Mesenchymal stem cell (in vitro differentiated cells and primary cell): ENCODE measurements around the gene SKA1.
"Not testable (repeated sequence)": the region's sequence is repeated elsewhere in the genome, so short reads cannot be mapped to it uniquely, and the experiment has no call there.

Experiments
- DNase-seq: peaks from one replicate; pipeline ENCODE4 v3.0.0-alpha.2; 2013
- H2AFZ ChIP-seq: one replicate; pipeline ENCODE4 v1.6.1; 2013; ENCODE audit warnings: low read depth, mild to moderate bottlenecking, control low read depth, inconsistent platforms, low read length, moderate library complexity
- H2AK5ac ChIP-seq: 2 replicates; pipeline ENCODE4 v1.6.1; 2013; ENCODE audit warnings: low read length, moderate library complexity, mild to moderate bottlenecking, inconsistent platforms; ENCODE audit not compliant: severe bottlenecking
- H2BK120ac ChIP-seq: one replicate; pipeline ENCODE4 v1.6.1; 2013; ENCODE audit warnings: low read depth, mild to moderate bottlenecking, inconsistent platforms, low read length, moderate library complexity
- H2BK12ac ChIP-seq, 2 experiments: one replicate each; pipeline ENCODE4 v1.6.1; 2013; ENCODE audit warnings: inconsistent platforms in 2 of 2, low read length in 2 of 2, mild to moderate bottlenecking in 2 of 2, moderate library complexity in 2 of 2, control low read depth in 1 of 2
- H2BK15ac ChIP-seq: one replicate; pipeline ENCODE4 v1.6.1; 2013; ENCODE audit warnings: mild to moderate bottlenecking, low read depth, inconsistent platforms; ENCODE audit not compliant: poor library complexity, severe bottlenecking
- H2BK5ac ChIP-seq: 2 replicates; pipeline ENCODE4 v1.6.1; 2013; ENCODE audit warnings: low read depth, mild to moderate bottlenecking, low read length, control low read depth, inconsistent platforms; ENCODE audit not compliant: poor library complexity, severe bottlenecking
- H3K14ac ChIP-seq, 2 experiments: one replicate each; pipeline ENCODE4 v1.6.1; 2013; ENCODE audit warnings: inconsistent platforms in 2 of 2, low read length in 2 of 2, control low read depth in 1 of 2, mild to moderate bottlenecking in 1 of 2, moderate library complexity in 1 of 2
- H3K18ac ChIP-seq, 2 experiments: one replicate each; pipeline ENCODE4 v1.6.1; 2013; ENCODE audit warnings: inconsistent platforms in 2 of 2, low read length in 2 of 2, control low read depth in 1 of 2, low read depth in 1 of 2, mild to moderate bottlenecking in 1 of 2
- H3K23ac ChIP-seq, 2 experiments: one replicate each; pipeline ENCODE4 v1.6.1; 2013; ENCODE audit warnings: inconsistent platforms in 2 of 2, low read length in 2 of 2, mild to moderate bottlenecking in 2 of 2, moderate library complexity in 2 of 2, control low read depth in 1 of 2
- H3K27ac ChIP-seq: 2 replicates; pipeline ENCODE4 v1.5.1; 2013; ENCODE audit warnings: mild to moderate bottlenecking, moderate library complexity, low read length, control low read depth, inconsistent platforms; ENCODE audit not compliant: poor library complexity, severe bottlenecking
- H3K27me3 ChIP-seq, 2 experiments: 2 replicates each; pipeline versions ENCODE4 v1.6.1 to v1.7.0; 2013; ENCODE audit warnings: low read length in 2 of 2, mild to moderate bottlenecking in 2 of 2, moderate library complexity in 2 of 2, control low read depth in 1 of 2, inconsistent platforms in 1 of 2; ENCODE audit not compliant: control insufficient read depth in 1 of 2, insufficient read depth in 1 of 2
- H3K36me3 ChIP-seq, 2 experiments: 2 replicates each; pipeline versions ENCODE4 v1.6.1 to v1.7.0; 2013; ENCODE audit warnings: low read length in 2 of 2, control low read depth in 1 of 2, inconsistent platforms in 1 of 2, low read depth in 1 of 2, mild to moderate bottlenecking in 1 of 2; ENCODE audit not compliant: insufficient read depth in 2 of 2, control insufficient read depth in 1 of 2
- H3K4ac ChIP-seq, 2 experiments: one replicate each; pipeline ENCODE4 v1.6.1; 2013; ENCODE audit warnings: inconsistent platforms in 2 of 2, low read length in 2 of 2, mild to moderate bottlenecking in 2 of 2, moderate library complexity in 2 of 2, control low read depth in 1 of 2, low read depth in 1 of 2
- H3K4me1 ChIP-seq: 2 replicates; pipeline ENCODE4 v1.6.1; 2013; ENCODE audit warnings: low read depth, low read length, control low read depth; ENCODE audit not compliant: control insufficient read depth, insufficient read depth
- H3K4me2 ChIP-seq: 2 replicates; pipeline ENCODE4 v1.6.1; 2013; ENCODE audit warnings: low read length, mild to moderate bottlenecking, inconsistent platforms; ENCODE audit not compliant: poor library complexity, severe bottlenecking
- H3K4me3 ChIP-seq, 2 experiments: 2 replicates each; pipeline versions ENCODE4 v1.5.1 to v1.7.0; 2013; ENCODE audit warnings: low read length in 2 of 2, mild to moderate bottlenecking in 2 of 2, control low read depth in 1 of 2, low read depth in 1 of 2; ENCODE audit not compliant: insufficient read depth in 1 of 2
- H3K79me1 ChIP-seq: replicated peaks from 2 replicates; pipeline ENCODE4 v1.6.1; 2013; ENCODE audit warnings: mild to moderate bottlenecking, control low read depth, low read length, inconsistent platforms; ENCODE audit not compliant: poor library complexity, severe bottlenecking
- H3K9ac ChIP-seq: 2 replicates; pipeline ENCODE4 v1.7.0; 2013; ENCODE audit warnings: mild to moderate bottlenecking, low read length, moderate library complexity
- H3K9me3 ChIP-seq: 2 replicates; pipeline ENCODE4 v1.7.0; 2013; ENCODE audit warnings: mild to moderate bottlenecking, low read length; ENCODE audit not compliant: control insufficient read depth
- H4K8ac ChIP-seq: one replicate; pipeline ENCODE4 v1.6.1; 2013; ENCODE audit warnings: inconsistent platforms, mild to moderate bottlenecking, low read length, moderate library complexity
- H4K91ac ChIP-seq: one replicate; pipeline ENCODE4 v1.6.1; 2013; ENCODE audit warnings: mild to moderate bottlenecking, low read length, inconsistent platforms
- WGBS: methylation state at CpG from one replicate; pipeline ENCODE4 v1.1.7; 2013; ENCODE audit warnings: mixed read lengths; 5-methylcytosine and 5-hydroxymethylcytosine counted together

SKA1 gene

DNA sequence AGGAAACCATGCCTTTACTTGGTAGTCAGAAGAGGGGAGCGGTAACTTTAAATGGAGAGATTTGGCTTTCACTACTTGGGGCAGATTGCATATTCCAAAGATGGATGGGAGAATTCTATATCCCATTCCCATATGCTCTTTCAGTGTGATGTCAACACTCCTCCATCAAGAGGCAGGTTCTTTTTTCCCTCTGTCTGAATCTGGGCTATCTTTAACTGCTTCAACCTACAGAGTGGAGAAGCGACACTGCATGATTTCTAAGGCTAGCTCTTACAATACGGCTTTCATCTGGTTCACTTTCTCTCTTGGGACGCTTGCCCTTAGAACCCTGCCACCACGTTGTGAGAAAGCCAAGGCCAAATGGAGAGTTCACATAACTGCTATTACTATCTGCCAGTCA lies 34.4 kb downstream of the SKA1 start:
- Histone ChIP-seq H3K4me3 (no peak overlapping the region), H2AFZ (no peak overlapping the region), H2BK15ac (no peak overlapping the region), H2BK5ac (no peak overlapping the region), H2BK120ac (no peak overlapping the region), H3K9ac (no peak overlapping the region), H3K27me3 (peaks cover 5 to 48% of the 10 kb centered on the region in 2 experiments), H4K8ac (no peak overlapping the region), H3K9me3 (no peaks in the 10 kb centered on the region), H3K18ac (no peak overlapping the region), H3K4me2 (no peak overlapping the region), H3K4ac (no peak overlapping the region), H3K27ac (no peak overlapping the region), H3K4me1 (peaks cover 4% of the 10 kb centered on the region), H3K36me3 (no peaks in the 10 kb centered on the region), H3K23ac (no peak overlapping the region), H4K91ac (no peak overlapping the region), H3K79me1 (no peaks in the 10 kb centered on the region), H2BK12ac (no peak overlapping the region), H3K14ac (no peak overlapping the region), H2AK5ac (no peak overlapping the region)
- no peak for DNase-seq
- WGBS, result 82% methylated on average over 5 of the region's 5 CpGs

- WGBS, result 92% methylated on average over 3 of the region's 4 CpGs
- Histone ChIP-seq H4K91ac (no peak overlapping the region), H3K4me3 (no peak overlapping the region), H3K4ac (no peak overlapping the region), H3K79me1 (no peaks in the 10 kb centered on the region), H2BK12ac (no peak overlapping the region), H2AFZ (no peak overlapping the region), H3K23ac (no peak overlapping the region), H2BK120ac (no peak overlapping the region), H2AK5ac (no peak overlapping the region), H3K9ac (no peak overlapping the region), H3K36me3 (no peaks in the 10 kb centered on the region), H3K4me1 (peaks cover 2% of the 10 kb centered on the region), H3K9me3 (no peaks in the 10 kb centered on the region), H3K18ac (no peak overlapping the region), H4K8ac (no peak overlapping the region), H3K4me2 (no peak overlapping the region), H2BK5ac (no peak overlapping the region), H2BK15ac (no peak overlapping the region), H3K14ac (no peak overlapping the region), H3K27ac (no peak overlapping the region), H3K27me3 (peaks cover 5 to 40% of the 10 kb centered on the region in 2 experiments)
- no peak for DNase-seq
Measured at GRCh38 chr18:50410008-50410407, 35.2 kb downstream of the SKA1 start.

DNA sequence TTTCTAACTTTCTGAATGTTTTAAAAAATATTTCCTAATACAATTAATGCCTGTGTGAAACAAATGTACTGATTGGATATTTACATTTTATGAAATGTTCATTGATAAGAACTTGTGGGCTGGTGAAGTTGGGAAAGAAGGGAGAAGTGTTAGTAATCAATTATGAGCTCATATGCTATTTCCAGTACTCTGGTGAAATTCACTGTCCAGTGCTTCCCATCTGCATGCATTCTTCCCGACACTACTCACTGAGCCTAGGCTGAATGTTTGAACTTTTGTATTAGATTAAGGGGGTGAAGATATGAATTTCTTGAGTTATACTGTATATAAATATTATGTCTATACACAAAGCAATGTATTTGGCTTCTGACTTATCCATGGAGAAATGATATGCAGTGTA lies 36.0 kb downstream of the SKA1 start:
- Histone ChIP-seq H2BK15ac (no peak overlapping the region), H3K4me1 (no peaks in the 10 kb centered on the region), H3K9ac (peak overlapping the region; percentile 42), H3K23ac (no peak overlapping the region), H2BK120ac (no peak overlapping the region), H3K79me1 (no peaks in the 10 kb centered on the region), H4K8ac (no peak overlapping the region), H3K36me3 (no peaks in the 10 kb centered on the region), H2BK12ac (no peak overlapping the region), H3K4ac (no peak overlapping the region), H3K27ac (no peak overlapping the region), H4K91ac (no peak overlapping the region), H2AFZ (no peak overlapping the region), H3K4me2 (no peak overlapping the region), H3K27me3 (peaks cover 5 to 31% of the 10 kb centered on the region in 2 experiments), H3K18ac (no peak overlapping the region), H2BK5ac (no peak overlapping the region), H2AK5ac (no peak overlapping the region), H3K9me3 (no peaks in the 10 kb centered on the region), H3K14ac (no peak overlapping the region), H3K4me3 (no peak overlapping the region)
- DNase-seq, result peak; percentile 74
- WGBS, result no CpG with 5 or more reads among the region's 1 CpG

DNA sequence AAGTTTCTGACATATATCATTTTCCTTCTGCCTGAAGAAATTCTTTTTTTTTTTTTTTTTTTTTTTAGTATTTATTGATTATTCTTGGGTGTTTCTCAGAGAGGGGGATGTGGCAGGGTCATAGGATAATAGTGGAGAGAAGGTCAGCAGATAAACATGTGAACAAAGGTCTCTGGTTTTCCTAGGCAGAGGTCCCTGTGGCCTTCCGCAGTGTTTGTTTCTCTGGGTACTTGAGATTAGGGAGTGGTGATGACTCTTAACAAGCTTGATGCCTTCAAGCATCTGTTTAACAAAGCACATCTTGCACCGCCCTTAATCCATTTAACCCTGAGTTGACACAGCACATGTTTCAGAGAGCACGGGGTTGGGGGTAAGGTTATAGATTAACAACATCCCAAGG lies 42.0 kb downstream of the SKA1 start:
- not testable (repeated sequence) for H3K14ac ChIP-seq, H3K18ac ChIP-seq, H4K8ac ChIP-seq, H2BK12ac ChIP-seq, H2BK5ac ChIP-seq, H3K79me1 ChIP-seq, H2AK5ac ChIP-seq, H3K4me2 ChIP-seq, H3K4ac ChIP-seq, H3K9me3 ChIP-seq, H3K27ac ChIP-seq, H2AFZ ChIP-seq, H4K91ac ChIP-seq, H3K27me3 ChIP-seq, H3K4me1 ChIP-seq, H2BK120ac ChIP-seq, H3K9ac ChIP-seq, H2BK15ac ChIP-seq, H3K4me3 ChIP-seq, H3K23ac ChIP-seq, H3K36me3 ChIP-seq, DNase-seq
- WGBS, result 100% methylated on average over 1 of the region's 3 CpGs
